ENCODE measurements around the gene DDX6.
"Not testable (repeated sequence)": the region's sequence is repeated elsewhere in the genome, so short reads cannot be mapped to it uniquely, and the experiment has no call there.

The DDX6 gene

GRCh38 chr11:118744046-118744445 is 46.9 kb downstream of the DDX6 start:
- peak; percentile 75 for DNase-seq (ENCODE audit: low read depth)

- DNase-seq (ENCODE audit: low read depth) = no peak
Observed at GRCh38 chr11:118742304-118742703, 48.7 kb downstream of the DDX6 start.

GRCh38 chr11:118740892-118741291 is 50.1 kb downstream of the DDX6 start:
- DNase-seq (ENCODE audit: low read depth) = no peak

- no peak for DNase-seq (ENCODE audit: low read depth)
Observed at GRCh38 chr11:118735203-118735602, 55.8 kb downstream of the DDX6 start.

GRCh38 chr11:118734031-118734430 is 56.9 kb downstream of the DDX6 start:
- no peak for DNase-seq (ENCODE audit: low read depth)

- DNase-seq (ENCODE audit: low read depth) = not testable (repeated sequence)
Observed at GRCh38 chr11:118729753-118730152, 61.2 kb downstream of the DDX6 start.

- DNase-seq (ENCODE audit: low read depth) = not testable (repeated sequence)
Observed at GRCh38 chr11:118728112-118728511, 62.9 kb downstream of the DDX6 start.

- DNase-seq (ENCODE audit: low read depth) = not testable (repeated sequence)
Observed at GRCh38 chr11:118727721-118728066, 63.3 kb downstream of the DDX6 start.

- not testable (repeated sequence) for DNase-seq (ENCODE audit: low read depth)
Observed at GRCh38 chr11:118727001-118727720, 63.8 kb downstream of the DDX6 start.

- DNase-seq (ENCODE audit: low read depth) = not testable (repeated sequence)
Observed at GRCh38 chr11:118721478-118722015, 69.4 kb downstream of the DDX6 start.

GRCh38 chr11:118720740-118721139 is 70.2 kb downstream of the DDX6 start:
- not testable (repeated sequence) for DNase-seq (ENCODE audit: low read depth)

- DNase-seq (ENCODE audit: low read depth) = not testable (repeated sequence)
Observed at GRCh38 chr11:118720078-118720477, 70.9 kb downstream of the DDX6 start.

- not testable (repeated sequence) for DNase-seq (ENCODE audit: low read depth)
Observed at GRCh38 chr11:118718562-118718961, 72.4 kb downstream of the DDX6 start.

- DNase-seq (ENCODE audit: low read depth) = not testable (repeated sequence)
Observed at GRCh38 chr11:118717733-118718132, 73.2 kb downstream of the DDX6 start.

GRCh38 chr11:118717221-118717620 is 73.7 kb downstream of the DDX6 start:
- DNase-seq (ENCODE audit: low read depth) = not testable (repeated sequence)

- no peak for DNase-seq (ENCODE audit: low read depth)
Observed at GRCh38 chr11:118715837-118716260, 75.1 kb downstream of the DDX6 start.

- DNase-seq (ENCODE audit: low read depth) = peak; percentile 45
Observed at GRCh38 chr11:118715245-118715831, 75.6 kb downstream of the DDX6 start.

- no peak for DNase-seq (ENCODE audit: low read depth)
Observed at GRCh38 chr11:118714816-118715215, 76.1 kb downstream of the DDX6 start.

- not testable (repeated sequence) for DNase-seq (ENCODE audit: low read depth)
Observed at GRCh38 chr11:118714416-118714815, 76.5 kb downstream of the DDX6 start.

GRCh38 chr11:118708296-118708695 is 82.7 kb downstream of the DDX6 start:
- no peak for DNase-seq (ENCODE audit: low read depth)

GRCh38 chr11:118706546-118706825 is 84.5 kb downstream of the DDX6 start:
- no peak for DNase-seq (ENCODE audit: low read depth)

GRCh38 chr11:118705791-118706545 is 85.0 kb downstream of the DDX6 start:
- DNase-seq (ENCODE audit: low read depth) = no peak
